Measurements from ENCODE around the gene PARD3.
"Not testable (repeated sequence)": the region's sequence is repeated elsewhere in the genome, so short reads cannot be mapped to it uniquely, and the experiment has no call there.

Gene PARD3

GRCh38 chr10:34280599-34281374, 534.3 kb downstream of the PARD3 start:
- DNase-seq: peak; percentile 7

DNA sequence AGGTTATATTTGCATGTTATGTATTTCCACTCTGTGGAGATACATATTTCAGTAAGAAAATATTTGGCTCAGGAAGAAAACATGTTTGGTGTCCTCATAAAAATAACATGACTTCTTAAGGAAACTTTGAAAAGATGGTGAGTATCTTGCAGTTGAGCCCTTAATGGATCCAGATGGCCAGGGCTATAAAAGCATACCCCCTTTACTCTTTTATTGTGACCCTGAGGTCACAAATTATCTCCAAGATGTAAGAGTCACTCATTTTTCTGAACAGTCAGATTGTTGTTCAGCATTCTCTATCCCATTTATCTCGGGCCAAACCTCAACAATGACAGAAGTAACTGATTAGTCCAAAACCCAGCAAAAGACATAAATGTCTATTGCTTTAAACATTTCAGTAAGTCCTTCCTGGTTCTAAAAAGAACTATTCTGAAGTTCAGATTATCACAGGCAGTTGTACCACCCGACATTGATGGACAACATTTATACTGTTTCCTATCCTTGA, 539.4 kb downstream of the PARD3 start:
- no peak for DNase-seq

- no peak for DNase-seq
These were observed 540.2 kb downstream of the PARD3 start for GRCh38 chr10:34274906-34275305.

GRCh38 chr10:34273340-34273739, 541.8 kb downstream of the PARD3 start:
- DNase-seq: no peak

- DNase-seq: no peak
These were observed 542.8 kb downstream of the PARD3 start for GRCh38 chr10:34272316-34272715.

DNA sequence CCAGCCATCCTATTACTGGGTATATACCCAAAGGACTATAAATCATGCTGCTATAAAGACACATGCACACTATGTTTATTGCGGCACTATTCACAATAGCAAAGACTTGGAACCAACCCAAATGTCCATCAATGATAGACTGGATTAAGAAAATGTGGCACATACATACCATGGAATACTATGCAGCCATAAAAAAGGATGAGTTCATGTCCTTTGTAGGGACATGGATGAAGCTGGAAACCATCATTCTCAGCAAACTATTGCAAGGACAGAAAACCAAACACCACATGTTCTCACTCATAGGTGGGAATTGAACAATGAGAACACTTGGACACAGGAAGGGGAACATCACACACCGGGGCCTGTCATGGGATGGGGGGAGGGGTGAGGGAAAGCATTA, 546.7 kb downstream of the PARD3 start:
- DNase-seq: not testable (repeated sequence)

GRCh38 chr10:34262985-34263384, 552.1 kb downstream of the PARD3 start:
- DNase-seq: no peak

DNA sequence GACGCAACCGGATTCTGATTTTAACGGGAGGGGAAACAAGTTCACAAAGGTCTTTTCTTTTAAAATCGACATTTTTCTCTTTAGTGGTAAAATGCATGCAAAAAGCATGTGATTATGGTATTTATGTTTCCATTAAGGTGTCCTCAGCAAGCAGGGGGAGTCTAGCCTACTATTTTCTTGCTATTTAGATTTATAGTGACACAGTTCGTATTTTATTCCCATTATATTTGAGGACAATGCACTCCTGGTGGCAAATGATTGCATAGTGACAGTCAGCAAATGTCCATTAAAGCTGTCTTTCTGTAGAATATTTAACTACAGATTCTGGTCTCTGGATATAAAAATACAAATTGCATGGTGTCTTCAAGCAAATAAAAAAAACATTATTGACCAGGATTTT, 554.2 kb downstream of the PARD3 start:
- DNase-seq: no peak

GRCh38 chr10:34256216-34256615, 558.9 kb downstream of the PARD3 start:
- no peak for DNase-seq

DNA sequence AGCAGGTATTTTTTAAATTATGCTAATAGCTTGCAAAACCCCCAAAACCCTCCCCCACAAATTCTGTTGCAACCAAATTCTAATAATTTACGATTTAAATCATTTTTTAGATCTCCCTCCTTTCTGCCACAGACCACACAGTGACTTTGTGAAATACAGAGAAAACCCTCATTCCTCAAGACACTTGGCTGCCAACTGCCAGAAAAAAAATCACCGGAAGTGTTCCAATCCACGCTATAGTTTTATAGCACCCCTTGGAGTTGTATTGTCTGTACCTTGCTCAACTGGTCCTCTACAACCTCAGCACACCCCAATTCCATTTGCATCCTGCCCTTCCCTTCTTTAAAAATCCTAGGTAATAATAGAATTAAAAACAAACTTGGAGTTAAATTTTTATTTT, 560.1 kb downstream of the PARD3 start:
- no peak for DNase-seq

- DNase-seq: peak; percentile 14
These were observed 560.5 kb downstream of the PARD3 start for GRCh38 chr10:34254596-34254995.

DNA sequence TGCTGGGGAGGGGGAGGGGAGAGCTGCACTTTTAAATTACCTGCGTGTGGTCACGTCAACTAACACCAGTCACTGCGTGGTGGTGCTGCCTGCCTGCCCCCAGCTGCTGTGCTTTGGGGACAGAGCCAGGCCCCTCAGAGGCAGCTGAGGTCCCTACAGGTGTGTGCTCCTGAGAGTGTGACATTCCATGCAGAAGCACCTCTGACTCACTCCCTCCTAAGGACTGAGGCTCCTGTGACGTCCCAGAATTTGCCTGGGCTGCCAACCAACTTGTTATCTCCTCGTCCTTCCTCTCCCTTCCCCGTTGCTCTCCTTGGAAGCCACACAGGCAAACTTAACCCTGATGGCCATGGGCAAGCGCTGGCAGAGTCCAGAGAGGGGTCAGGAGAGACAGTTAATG, 563.0 kb downstream of the PARD3 start:
- no peak for DNase-seq

- no peak for DNase-seq
These were observed 563.9 kb downstream of the PARD3 start for GRCh38 chr10:34251177-34251576.

GRCh38 chr10:34250722-34251121, 564.4 kb downstream of the PARD3 start:
- DNase-seq: no peak

GRCh38 chr10:34249634-34250033, 565.5 kb downstream of the PARD3 start:
- no peak for DNase-seq

GRCh38 chr10:34247560-34247959, 567.5 kb downstream of the PARD3 start:
- no peak for DNase-seq

- DNase-seq: no peak
These were observed 570.2 kb downstream of the PARD3 start for GRCh38 chr10:34244756-34245484.

- no peak for DNase-seq
These were observed 573.7 kb downstream of the PARD3 start for GRCh38 chr10:34241226-34242000.

- no peak for DNase-seq
These were observed 575.1 kb downstream of the PARD3 start for GRCh38 chr10:34240039-34240438.

DNA sequence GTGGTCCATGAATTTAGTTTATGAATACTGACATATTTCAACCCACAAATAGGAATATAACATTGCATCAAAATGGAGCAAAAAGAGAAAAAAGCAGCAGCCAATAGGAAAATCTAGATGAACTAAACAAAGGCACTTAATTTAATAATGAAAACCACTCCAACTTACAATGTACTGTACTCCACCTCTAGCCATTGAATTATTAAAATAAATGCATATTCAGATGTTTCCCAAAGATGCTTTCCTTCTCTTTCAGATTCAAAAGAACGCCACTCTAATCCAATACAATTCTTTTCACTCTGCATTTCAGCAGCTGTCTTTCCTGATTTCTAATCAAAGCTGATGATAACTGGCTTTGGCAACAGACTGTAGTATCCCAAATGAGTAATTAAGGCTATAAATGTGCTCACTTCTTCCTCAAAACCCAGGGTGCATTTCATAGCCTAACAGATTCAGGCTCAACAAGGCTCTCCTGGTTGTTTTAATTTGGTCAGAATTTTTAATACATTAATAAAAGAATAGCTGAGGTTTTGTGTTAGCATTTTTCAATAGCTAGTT, 577.1 kb downstream of the PARD3 start:
- DNase-seq: no peak

GRCh38 chr10:34236931-34237330, 578.2 kb downstream of the PARD3 start:
- no peak for DNase-seq

GRCh38 chr10:34235164-34235832, 579.8 kb downstream of the PARD3 start:
- no peak for DNase-seq

DNA sequence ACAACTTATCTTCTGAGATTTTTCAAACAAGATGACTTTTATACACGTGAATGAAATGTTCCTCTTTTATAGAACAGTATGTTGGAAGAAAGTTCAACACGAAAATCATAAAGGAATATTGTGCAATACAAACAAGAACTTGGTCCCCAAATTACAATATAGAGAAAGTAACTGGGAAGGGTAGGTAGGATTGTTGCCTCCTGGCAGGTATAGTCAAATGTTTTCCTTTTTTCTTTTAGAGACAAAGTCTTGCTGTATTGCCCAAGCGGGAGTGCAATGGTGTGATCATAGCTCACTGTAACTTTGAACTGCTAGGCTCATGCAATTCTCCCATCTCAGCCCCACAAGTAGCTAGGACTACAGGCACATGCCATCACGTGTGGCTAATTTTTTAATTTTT, 582.6 kb downstream of the PARD3 start:
- no peak for DNase-seq
